Gastroesophageal sphincter (tissue), 4 donors: ENCODE results near the gene SLAMF7. TPM values are rescaled to one million over a fixed set of nuclear protein-coding genes. Genes with fewer than 3 reads are reported as not detected.

Experiments used
- ATAC-seq: fragments of 150-250 bp; one replicate; pipeline ENCODE4 v1.9.1; 2016; ENCODE audit warnings: mild to moderate bottlenecking, moderate library complexity
- H3K27ac ChIP-seq, 4 donors: fragments of 200-600 bp; sonication (generic) in 3 of 4; 1 replicate in 3 of 4; 2 replicates in 1 of 4; pipeline ENCODE4 v1.5.1; 2016 to 2019
- H3K27me3 ChIP-seq: fragments of 200-600 bp; sonication (generic); one replicate; pipeline ENCODE4 v1.5.1; 2019
- H3K36me3 ChIP-seq, 2 donors: fragments of 200-600 bp; sonication (generic); one replicate each; pipeline ENCODE4 v1.5.1; 2019; ENCODE audit warnings: control low read depth in 1 of 2
- H3K4me1 ChIP-seq, 3 donors: fragments of 200-600 bp; sonication (generic); 1 replicate in 2 of 3; 2 replicates in 1 of 3; pipeline ENCODE4 v1.5.1; 2016 to 2019; ENCODE audit warnings: control low read depth in 2 of 3
- H3K4me3 ChIP-seq, 2 donors: fragments of 200-600 bp; sonication (generic); one replicate each; pipeline ENCODE4 v1.5.1; 2019; ENCODE audit warnings: mild to moderate bottlenecking in 1 of 2, moderate library complexity in 1 of 2
- H3K9me3 ChIP-seq, 3 donors: fragments of 200-600 bp; sonication (generic); one replicate each; pipeline ENCODE4 v1.5.1; 2017 to 2019; ENCODE audit warnings: control low read depth in 2 of 3
- EP300 ChIP-seq: sonication (generic); formaldehyde crosslinking; IDR thresholded peaks from one replicate; pipeline ENCODE4 v1.6.1; 2017; ENCODE audit warnings: antibody characterized with exemption, mild to moderate bottlenecking
- POLR2A ChIP-seq, 2 donors: fragments of 450-650 bp; IDR thresholded peaks; one replicate each; pipeline ENCODE4 v1.6.1; 2017; ENCODE audit warnings: antibody characterized with exemption in 2 of 2, mild to moderate bottlenecking in 2 of 2, moderate library complexity in 1 of 2
- POLR2AphosphoS5 ChIP-seq: sonication (generic); formaldehyde crosslinking; IDR thresholded peaks from one replicate; pipeline ENCODE4 v1.6.1; 2017; ENCODE audit warnings: antibody characterized with exemption
- WGBS, 2 donors: methylation state at CpG; one replicate each; pipeline ENCODE4 v1.1.5; 2018; ENCODE audit warnings: low coverage in 1 of 2; 5-methylcytosine and 5-hydroxymethylcytosine counted together
- total RNA-seq, 4 donors: library from RNA; depleted of rRNA; stranded (reverse); fragments of >200 nt; gene quantifications; one replicate each; pipeline ENCODE4 v1.1.0, GENCODE V29; 2016
- TF ChIP-seq, protein P1 (sequence below), 4 experiments: fragments of 200-600 bp in 2 of 4; fragments of 450-650 bp in 2 of 4; sonication (generic) in 1 of 4; IDR thresholded peaks; one replicate each; pipeline ENCODE4 v1.5.1; 2017 to 2019; ENCODE audit warnings: antibody characterized with exemption in 4 of 4, mild to moderate bottlenecking in 2 of 4, moderate library complexity in 2 of 4

Gene SLAMF7
- total RNA-seq, 4 donors from 2014 or later = 0.62 to 3.5 (median 0.67) TPM; not detected in 1

DNA sequence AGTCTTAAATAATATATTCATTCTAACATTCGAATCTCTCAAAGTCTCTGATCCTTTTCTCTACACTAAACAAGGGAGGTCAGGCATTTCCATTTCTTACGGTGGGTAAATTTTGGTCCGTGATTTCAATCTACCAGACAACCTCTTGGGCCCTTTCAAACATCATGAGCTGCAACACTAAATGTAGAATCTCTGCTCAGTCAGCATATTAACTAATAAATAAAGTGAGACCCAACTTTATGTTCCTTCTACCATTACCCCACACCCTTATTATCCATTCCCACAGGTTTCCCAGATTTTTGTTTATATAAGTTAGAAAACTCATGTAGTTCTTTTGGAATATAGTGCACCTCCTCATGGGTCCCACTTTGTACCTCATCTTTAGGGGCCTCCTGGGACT is 24.9 kb downstream of the SLAMF7 start:
- no peak overlapping the region for H3K27ac ChIP-seq
- no peaks in the 10 kb centered on the region for H3K4me1 ChIP-seq
- no peaks in the 10 kb centered on the region for H3K9me3 ChIP-seq
- no peaks in the 10 kb centered on the region for H3K27me3 ChIP-seq
- no peak for ATAC-seq
- H3K36me3 ChIP-seq = no peaks in the 10 kb centered on the region
- TF ChIP-seq EP300 (no peak), POLR2AphosphoS5 (no peak), POLR2A (IDR thresholded peaks at IDR 0.05) (no peak)
- TF ChIP-seq, protein P1, sequence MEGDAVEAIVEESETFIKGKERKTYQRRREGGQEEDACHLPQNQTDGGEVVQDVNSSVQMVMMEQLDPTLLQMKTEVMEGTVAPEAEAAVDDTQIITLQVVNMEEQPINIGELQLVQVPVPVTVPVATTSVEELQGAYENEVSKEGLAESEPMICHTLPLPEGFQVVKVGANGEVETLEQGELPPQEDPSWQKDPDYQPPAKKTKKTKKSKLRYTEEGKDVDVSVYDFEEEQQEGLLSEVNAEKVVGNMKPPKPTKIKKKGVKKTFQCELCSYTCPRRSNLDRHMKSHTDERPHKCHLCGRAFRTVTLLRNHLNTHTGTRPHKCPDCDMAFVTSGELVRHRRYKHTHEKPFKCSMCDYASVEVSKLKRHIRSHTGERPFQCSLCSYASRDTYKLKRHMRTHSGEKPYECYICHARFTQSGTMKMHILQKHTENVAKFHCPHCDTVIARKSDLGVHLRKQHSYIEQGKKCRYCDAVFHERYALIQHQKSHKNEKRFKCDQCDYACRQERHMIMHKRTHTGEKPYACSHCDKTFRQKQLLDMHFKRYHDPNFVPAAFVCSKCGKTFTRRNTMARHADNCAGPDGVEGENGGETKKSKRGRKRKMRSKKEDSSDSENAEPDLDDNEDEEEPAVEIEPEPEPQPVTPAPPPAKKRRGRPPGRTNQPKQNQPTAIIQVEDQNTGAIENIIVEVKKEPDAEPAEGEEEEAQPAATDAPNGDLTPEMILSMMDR (IDR thresholded peaks at IDR 0.05) = no peak
- H3K4me3 ChIP-seq = no peak overlapping the region
- WGBS, 2 donors = 72 to 86% methylated on average over 3 of the region's 3 CpGs

DNA sequence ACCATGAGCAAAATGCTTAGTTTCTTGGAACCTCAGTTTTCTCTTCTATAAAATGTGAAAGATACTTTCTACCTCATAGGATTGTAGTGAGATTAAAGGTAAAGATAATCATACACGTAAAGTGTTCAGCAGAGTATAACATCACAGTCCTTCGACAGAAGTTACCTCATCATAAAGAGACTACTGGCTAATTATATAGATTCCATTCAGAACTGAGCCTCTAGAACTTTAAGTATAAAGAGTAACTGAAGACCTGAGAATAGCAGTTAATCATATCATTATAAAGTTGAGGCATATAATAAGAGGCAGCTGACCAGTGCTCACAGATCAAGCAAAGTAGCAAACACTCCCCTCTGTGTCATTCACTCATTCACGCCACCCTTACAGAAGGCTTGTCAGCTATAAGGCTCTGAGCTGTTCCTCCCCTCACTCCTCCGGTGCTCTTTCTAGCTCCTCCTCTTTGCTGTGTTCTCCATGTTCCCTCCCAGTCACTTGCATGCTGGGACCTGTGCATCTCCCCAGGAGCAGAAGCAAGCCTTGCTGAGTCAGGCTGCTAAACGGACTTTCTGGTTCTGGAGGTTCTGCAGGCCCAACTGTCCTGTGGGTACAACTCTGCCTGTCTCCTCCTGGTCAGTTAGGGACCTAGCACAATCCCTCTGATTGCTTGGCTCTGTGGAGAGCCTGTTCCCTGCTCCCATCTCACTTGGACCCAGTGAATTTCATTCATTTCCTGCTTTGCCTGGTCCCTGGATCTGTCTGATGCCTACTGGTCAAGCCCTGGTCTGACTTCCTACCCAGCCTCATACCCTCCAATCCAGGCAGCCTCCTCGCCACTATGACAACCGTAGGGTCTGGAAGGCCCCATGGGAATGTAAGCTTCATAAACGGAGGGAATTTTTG is 28.6 kb downstream of the SLAMF7 start:
- no peak for ATAC-seq
- no peaks in the 10 kb centered on the region for H3K9me3 ChIP-seq
- TF ChIP-seq POLR2AphosphoS5 (no peak), POLR2A (IDR thresholded peaks at IDR 0.05) (no peak), EP300 (no peak)
- TF ChIP-seq, protein P1 (IDR thresholded peaks at IDR 0.05) = no peak
- H3K36me3 ChIP-seq = no peaks in the 10 kb centered on the region
- no peak overlapping the region for H3K4me3 ChIP-seq
- H3K27ac ChIP-seq = no peak overlapping the region
- no peaks in the 10 kb centered on the region for H3K4me1 ChIP-seq
- WGBS, 2 donors = 53 to 54% methylated on average over 4 to 7 of the region's 8 CpGs
- H3K27me3 ChIP-seq = peaks cover 3% of the 10 kb centered on the region

- Histone ChIP-seq H3K27ac (no peak overlapping the region), H3K4me1 (no peaks in the 10 kb centered on the region), H3K27me3 (peaks cover 3% of the 10 kb centered on the region), H3K36me3 (no peaks in the 10 kb centered on the region), H3K4me3 (no peak overlapping the region), H3K9me3 (no peaks in the 10 kb centered on the region)
- TF ChIP-seq, protein P1 (IDR thresholded peaks at IDR 0.05) = peak in 1 of 4 experiments; percentile 21
- no peak for TF ChIP-seq POLR2AphosphoS5
- ATAC-seq = no peak
Measured at GRCh38 chr1:160768295-160768657, 29.2 kb downstream of the SLAMF7 start.

GRCh38 chr1:160772331-160772730 is 33.3 kb downstream of the SLAMF7 start:
- Histone ChIP-seq H3K36me3 (no peaks in the 10 kb centered on the region), H3K27ac (no peak overlapping the region), H3K9me3 (no peaks in the 10 kb centered on the region), H3K27me3 (peaks cover 8% of the 10 kb centered on the region), H3K4me3 (no peak overlapping the region), H3K4me1 (no peaks in the 10 kb centered on the region)
- 54 to 73% methylated on average over 1 of the region's 1 CpG for WGBS, 2 donors
- ATAC-seq = no peak
- TF ChIP-seq POLR2AphosphoS5 = no peak

- Histone ChIP-seq H3K27ac (no peak overlapping the region), H3K4me1 (no peaks in the 10 kb centered on the region), H3K36me3 (no peaks in the 10 kb centered on the region), H3K27me3 (peaks cover 8% of the 10 kb centered on the region), H3K9me3 (no peaks in the 10 kb centered on the region), H3K4me3 (no peak overlapping the region)
- ATAC-seq = no peak
- 52 to 68% methylated on average over 3 of the region's 3 CpGs for WGBS, 2 donors
- no peak for TF ChIP-seq POLR2A (IDR thresholded peaks at IDR 0.05)
- TF ChIP-seq, protein P1 (IDR thresholded peaks at IDR 0.05) = no peak
- no peak for TF ChIP-seq POLR2AphosphoS5
- TF ChIP-seq EP300 = no peak
Measured at GRCh38 chr1:160773093-160773492, 34.0 kb downstream of the SLAMF7 start.
